GM21390 (cell line): ENCODE results near the gene S100PBP.
A peak's percentile ranks its signal among the peaks of the same experiment; 100 is the strongest.
"Not testable (repeated sequence)": the region's sequence is repeated elsewhere in the genome, so short reads cannot be mapped to it uniquely, and the experiment has no call there.

Source experiments
- ATAC-seq: cut with Tn5 transposase; IDR thresholded peaks from one replicate; pipeline ENCODE4 v1.9.1; 2021; ENCODE audit not compliant: unreplicated experiment

The S100PBP gene

GRCh38 chr1:32784817-32785216, 32.6 kb upstream of the S100PBP start:
- ATAC-seq = no peak

- no peak for ATAC-seq
Measured at GRCh38 chr1:32786856-32787255, 30.6 kb upstream of the S100PBP start.

GRCh38 chr1:32789356-32789755, 28.1 kb upstream of the S100PBP start:
- not testable (repeated sequence) for ATAC-seq

GRCh38 chr1:32791881-32792280, 25.6 kb upstream of the S100PBP start:
- ATAC-seq = no peak

GRCh38 chr1:32795763-32796162, 21.7 kb upstream of the S100PBP start:
- ATAC-seq = not testable (repeated sequence)

- no peak for ATAC-seq
Measured at GRCh38 chr1:32797456-32797855, 20.0 kb upstream of the S100PBP start.

- ATAC-seq = no peak
Measured at GRCh38 chr1:32798191-32798590, 19.3 kb upstream of the S100PBP start.

GRCh38 chr1:32798679-32799416, 18.6 kb upstream of the S100PBP start:
- ATAC-seq = peak; percentile 48

- no peak for ATAC-seq
Measured at GRCh38 chr1:32801096-32801715, 16.2 kb upstream of the S100PBP start.

- not testable (repeated sequence) for ATAC-seq
Measured at GRCh38 chr1:32804460-32804859, 13.0 kb upstream of the S100PBP start.

GRCh38 chr1:32806290-32806689, 11.2 kb upstream of the S100PBP start:
- no peak for ATAC-seq

- no peak for ATAC-seq
Measured at GRCh38 chr1:32806910-32807523, 10.4 kb upstream of the S100PBP start.

- no peak for ATAC-seq
Measured at GRCh38 chr1:32808580-32808979, 8.9 kb upstream of the S100PBP start.

- ATAC-seq = no peak
Measured at GRCh38 chr1:32810358-32810757, 7.1 kb upstream of the S100PBP start.

- ATAC-seq = no peak
Measured at GRCh38 chr1:32811265-32811664, 6.2 kb upstream of the S100PBP start.

GRCh38 chr1:32811917-32812316, 5.5 kb upstream of the S100PBP start:
- ATAC-seq = no peak

GRCh38 chr1:32813941-32814739, 3.3 kb upstream of the S100PBP start:
- no peak for ATAC-seq

- peak; percentile 5 for ATAC-seq
Measured at GRCh38 chr1:32816676-32817158, 736 bp upstream of the S100PBP start.

GRCh38 chr1:32817815-32818786, 648 bp downstream of the S100PBP start:
- ATAC-seq = peak; percentile 8
